Neural cell (in vitro differentiated cells): ENCODE measurements around the gene HSPB1. TPM values are rescaled to one million over a fixed set of nuclear protein-coding genes. Genes with fewer than 3 reads are reported as not detected.
A peak's percentile ranks its signal among the peaks of the same experiment; 100 is the strongest.

Experiments
- H2AFZ ChIP-seq: fragments of 200-600, 300-800 bp; sonication (generic), shearing (Covaris generic); 2 replicates; pipeline ENCODE4 v1.6.0; 2014; ENCODE audit warnings: low read depth, mild to moderate bottlenecking, antibody characterized with exemption, low read length, moderate library complexity
- H3F3A ChIP-seq: fragments of 200-600 bp; shearing (Covaris generic); 2 replicates; pipeline ENCODE4 v1.6.1; 2016; ENCODE audit warnings: mild to moderate bottlenecking, moderate library complexity, mixed read lengths, antibody characterized with exemption, low read length; ENCODE audit not compliant: insufficient read depth, poor library complexity, severe bottlenecking
- H3K27ac ChIP-seq: fragments of 200-600, 300-800 bp; sonication (generic), shearing (Covaris generic); 2 replicates; pipeline ENCODE4 v1.5.1; 2014; ENCODE audit warnings: mild to moderate bottlenecking, low read length, moderate library complexity
- H3K27me3 ChIP-seq: fragments of 300-800, 200-600 bp; sonication (generic), shearing (Covaris generic); 2 replicates; pipeline ENCODE4 v1.6.0; 2014; ENCODE audit warnings: mild to moderate bottlenecking, low read depth, low read length, moderate library complexity; ENCODE audit not compliant: insufficient read depth
- H3K36me3 ChIP-seq: fragments of 300-800, 200-600 bp; sonication (generic), shearing (Covaris generic); 2 replicates; pipeline ENCODE4 v1.5.1; 2014; ENCODE audit warnings: mild to moderate bottlenecking, antibody characterized with exemption, low read length, moderate library complexity; ENCODE audit not compliant: insufficient read depth
- H3K4me2 ChIP-seq: fragments of 300-800, 200-600 bp; sonication (generic), shearing (Covaris generic); 2 replicates; pipeline ENCODE4 v1.6.0; 2014; ENCODE audit warnings: mild to moderate bottlenecking, low read length
- H3K4me3 ChIP-seq: fragments of 300-800, 200-600 bp; sonication (generic), shearing (Covaris generic); 2 replicates; pipeline ENCODE4 v1.5.1; 2014; ENCODE audit warnings: mild to moderate bottlenecking, low read length, moderate library complexity
- H3K79me2 ChIP-seq: fragments of 200-600 bp; shearing (Covaris generic); replicated peaks from 2 replicates; pipeline ENCODE4 v1.6.0; 2014; ENCODE audit warnings: mild to moderate bottlenecking, low read length, moderate library complexity; ENCODE audit not compliant: insufficient read depth
- H3K9ac ChIP-seq: fragments of 300-800, 200-600 bp; sonication (generic), shearing (Covaris generic); 2 replicates; pipeline ENCODE4 v1.6.1; 2016; ENCODE audit warnings: mild to moderate bottlenecking, low read length, mixed read lengths
- H3K9me2 ChIP-seq: fragments of 200-600 bp; shearing (Covaris generic); 2 replicates; pipeline ENCODE4 v1.6.1; 2016; ENCODE audit warnings: mild to moderate bottlenecking, low read length, mixed read lengths; ENCODE audit not compliant: insufficient read depth
- H3K9me3 ChIP-seq: fragments of 200-600, 300-800 bp; sonication (generic), shearing (Covaris generic); 2 replicates; pipeline ENCODE4 v1.6.1; 2016; ENCODE audit warnings: mild to moderate bottlenecking, mixed run types, low read length, moderate library complexity, mixed read lengths
- H4K20me1 ChIP-seq: fragments of 200-600 bp; shearing (Covaris generic); 2 replicates; pipeline ENCODE4 v1.6.1; 2016; ENCODE audit warnings: mild to moderate bottlenecking, mixed run types; ENCODE audit not compliant: insufficient read depth
- CTCF ChIP-seq: fragments of 450-650 bp; IDR thresholded peaks from 2 replicates; pipeline ENCODE4 v1.5.1; 2014; ENCODE audit warnings: antibody characterized with exemption, mild to moderate bottlenecking, moderate library complexity; ENCODE audit not compliant: poor library complexity, severe bottlenecking
- EP300 ChIP-seq: fragments of 450-650 bp; conservative IDR thresholded peaks from 2 replicates; pipeline ENCODE4 v1.6.1; 2014; ENCODE audit warnings: antibody characterized with exemption, mild to moderate bottlenecking, moderate library complexity; ENCODE audit not compliant: poor library complexity, severe bottlenecking
- EZH2 ChIP-seq: fragments of 200-600, 300-800 bp; shearing (Covaris generic), sonication (generic); IDR thresholded peaks from 2 replicates; pipeline ENCODE4 v1.6.1; 2014; ENCODE audit warnings: antibody characterized with exemption, low read length, borderline replicate concordance, mild to moderate bottlenecking; ENCODE audit not compliant: insufficient read depth, poor library complexity, severe bottlenecking
- MXI1 ChIP-seq: fragments of 450-650 bp; conservative IDR thresholded peaks from 2 replicates; pipeline ENCODE4 v1.6.1; 2014; ENCODE audit warnings: antibody characterized with exemption, mild to moderate bottlenecking; ENCODE audit not compliant: poor library complexity, severe bottlenecking
- POLR2AphosphoS5 ChIP-seq: IDR thresholded peaks from 2 replicates; pipeline ENCODE4 v1.6.1; 2012
- RAD21 ChIP-seq: fragments of 450-650 bp; conservative IDR thresholded peaks from 2 replicates; pipeline ENCODE4 v1.6.1; 2014; ENCODE audit warnings: antibody characterized with exemption, mild to moderate bottlenecking, moderate library complexity
- REST ChIP-seq: IDR thresholded peaks from 2 replicates; pipeline ENCODE4 v1.6.1; 2012; ENCODE audit warnings: borderline replicate concordance
- SMC3 ChIP-seq: fragments of 450-650 bp; conservative IDR thresholded peaks from 2 replicates; pipeline ENCODE4 v1.6.1; 2014; ENCODE audit warnings: antibody characterized with exemption, mild to moderate bottlenecking, moderate library complexity; ENCODE audit not compliant: poor library complexity
- TAF1 ChIP-seq: IDR thresholded peaks from 2 replicates; pipeline ENCODE4 v1.6.1; 2012; ENCODE audit warnings: low read depth
- polyA plus RNA-seq: library from polyadenylated mRNA; depleted of rRNA; stranded (reverse); fragments of >200 nt; gene quantifications from 2 replicates; pipeline ENCODE4 v1.2.3, GENCODE V29; 2014

Gene HSPB1
- polyA plus RNA-seq, 1 donor from 2014 or later = 1.4 TPM

GRCh38 chr7:76346097-76346496 lies 43.6 kb downstream of the HSPB1 start:
- Histone ChIP-seq H2AFZ (no peak overlapping the region), H3K4me2 (no peak overlapping the region), H3K9me2 (no peaks in the 10 kb centered on the region), H4K20me1 (peaks cover 51% of the 10 kb centered on the region), H3K4me3 (no peak overlapping the region), H3K9me3 (no peaks in the 10 kb centered on the region), H3K27ac (no peak overlapping the region), H3F3A (peaks cover 6% of the 10 kb centered on the region), H3K9ac (no peak overlapping the region), H3K36me3 (peaks cover 6% of the 10 kb centered on the region), H3K27me3 (no peaks in the 10 kb centered on the region), H3K79me2 (peaks cover 97% of the 10 kb centered on the region)
- TF ChIP-seq EZH2 (no peak), REST (no peak), RAD21 (no peak), TAF1 (no peak), POLR2AphosphoS5 (no peak), SMC3 (no peak), MXI1 (no peak), EP300 (no peak), CTCF (no peak)

- H3K4me3 ChIP-seq = no peak overlapping the region
- peaks cover 6% of the 10 kb centered on the region for H3F3A ChIP-seq
- no peaks in the 10 kb centered on the region for H3K9me3 ChIP-seq
- H3K9ac ChIP-seq = no peak overlapping the region
- H3K27me3 ChIP-seq = no peaks in the 10 kb centered on the region
- H3K79me2 ChIP-seq = peaks cover 97% of the 10 kb centered on the region
- H4K20me1 ChIP-seq = peaks cover 53% of the 10 kb centered on the region
- TF ChIP-seq POLR2AphosphoS5 (peak; percentile 10), MXI1 (no peak)
- H2AFZ ChIP-seq = no peak overlapping the region
- no peak overlapping the region for H3K27ac ChIP-seq
- H3K4me2 ChIP-seq = no peak overlapping the region
- H3K9me2 ChIP-seq = no peaks in the 10 kb centered on the region
- H3K36me3 ChIP-seq = peaks cover 7% of the 10 kb centered on the region
These were observed 44.3 kb downstream of the HSPB1 start for GRCh38 chr7:76346778-76347177.

- Histone ChIP-seq H4K20me1 (peaks cover 52% of the 10 kb centered on the region), H3K9ac (no peak overlapping the region), H3K27ac (no peak overlapping the region), H3K9me3 (no peaks in the 10 kb centered on the region), H3K27me3 (no peaks in the 10 kb centered on the region), H3K36me3 (peaks cover 9% of the 10 kb centered on the region), H3F3A (peaks cover 6% of the 10 kb centered on the region), H2AFZ (no peak overlapping the region), H3K9me2 (no peaks in the 10 kb centered on the region), H3K4me3 (no peak overlapping the region), H3K79me2 (peaks cover 97% of the 10 kb centered on the region), H3K4me2 (no peak overlapping the region)
- TF ChIP-seq TAF1 (no peak), MXI1 (no peak), RAD21 (no peak), SMC3 (no peak), CTCF (no peak), REST (no peak), EP300 (no peak), EZH2 (no peak), POLR2AphosphoS5 (no peak)
These were observed 45.2 kb downstream of the HSPB1 start for GRCh38 chr7:76347710-76348109.
